ENCODE data around the gene RBMS2.

DNA sequence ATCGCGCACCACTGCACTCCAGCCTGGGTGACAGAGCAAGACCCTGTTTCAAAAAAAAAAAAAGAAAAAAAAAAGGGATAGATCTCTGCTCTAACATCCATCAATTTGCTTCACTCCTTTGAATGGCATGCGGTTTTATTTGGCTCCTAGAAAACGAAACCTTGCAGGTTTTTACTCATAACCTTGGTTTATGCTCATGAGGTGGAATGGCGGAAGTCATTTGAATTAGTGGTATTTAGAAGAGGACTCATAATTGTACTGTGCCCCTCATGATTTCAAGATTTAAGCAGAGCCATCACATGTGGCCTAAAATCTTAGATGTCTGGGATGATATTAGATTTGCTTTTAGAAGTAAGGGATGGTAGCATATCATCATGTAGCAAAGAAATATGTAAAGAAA lies 29.4 kb downstream of the RBMS2 start:
- TF ChIP-seq, protein P1, sequence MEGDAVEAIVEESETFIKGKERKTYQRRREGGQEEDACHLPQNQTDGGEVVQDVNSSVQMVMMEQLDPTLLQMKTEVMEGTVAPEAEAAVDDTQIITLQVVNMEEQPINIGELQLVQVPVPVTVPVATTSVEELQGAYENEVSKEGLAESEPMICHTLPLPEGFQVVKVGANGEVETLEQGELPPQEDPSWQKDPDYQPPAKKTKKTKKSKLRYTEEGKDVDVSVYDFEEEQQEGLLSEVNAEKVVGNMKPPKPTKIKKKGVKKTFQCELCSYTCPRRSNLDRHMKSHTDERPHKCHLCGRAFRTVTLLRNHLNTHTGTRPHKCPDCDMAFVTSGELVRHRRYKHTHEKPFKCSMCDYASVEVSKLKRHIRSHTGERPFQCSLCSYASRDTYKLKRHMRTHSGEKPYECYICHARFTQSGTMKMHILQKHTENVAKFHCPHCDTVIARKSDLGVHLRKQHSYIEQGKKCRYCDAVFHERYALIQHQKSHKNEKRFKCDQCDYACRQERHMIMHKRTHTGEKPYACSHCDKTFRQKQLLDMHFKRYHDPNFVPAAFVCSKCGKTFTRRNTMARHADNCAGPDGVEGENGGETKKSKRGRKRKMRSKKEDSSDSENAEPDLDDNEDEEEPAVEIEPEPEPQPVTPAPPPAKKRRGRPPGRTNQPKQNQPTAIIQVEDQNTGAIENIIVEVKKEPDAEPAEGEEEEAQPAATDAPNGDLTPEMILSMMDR (IDR thresholded peaks at IDR 0.05): no peak
- TF ChIP-seq POLR2AphosphoS5 (IDR thresholded peaks at IDR 0.05; ENCODE audit: low read depth, low read length) (no peak), SIN3A (IDR thresholded peaks at IDR 0.05; ENCODE audit: borderline replicate concordance, insufficient read depth, low read depth, low read length) (no peak)

Measured in Panc1 (cell line).